Measurements from ENCODE around the gene OSMR.

Gene OSMR

GRCh38 chr5:38845526-38846378 is at the start of gene OSMR:
OSMR (plus strand) TSS chr5:38846012; CDS start chr5:38869045, 23,033 bp downstream.
- DNase-seq: no peak

- DNase-seq: no peak
Measured at GRCh38 chr5:38796742-38797108, 49.1 kb upstream of the OSMR start.

GRCh38 chr5:38797838-38798237 is 48.0 kb upstream of the OSMR start:
- no peak for DNase-seq

GRCh38 chr5:38799556-38800377 is 46.0 kb upstream of the OSMR start:
- DNase-seq: no peak

GRCh38 chr5:38800515-38800914 is 45.3 kb upstream of the OSMR start:
- DNase-seq: no peak

GRCh38 chr5:38802125-38802524 is 43.7 kb upstream of the OSMR start:
- DNase-seq: no peak

- DNase-seq: no peak
Measured at GRCh38 chr5:38803246-38803645, 42.6 kb upstream of the OSMR start.

GRCh38 chr5:38806775-38807258 is 39.0 kb upstream of the OSMR start:
- no peak for DNase-seq

- no peak for DNase-seq
Measured at GRCh38 chr5:38807570-38808483, 38.0 kb upstream of the OSMR start.

- no peak for DNase-seq
Measured at GRCh38 chr5:38808666-38809343, 37.0 kb upstream of the OSMR start.

GRCh38 chr5:38809388-38810359 is 36.1 kb upstream of the OSMR start:
- DNase-seq: peak; percentile 7 to 23

GRCh38 chr5:38814879-38815278 is 30.9 kb upstream of the OSMR start:
- DNase-seq: no peak

- no peak for DNase-seq
Measured at GRCh38 chr5:38816083-38817030, 29.5 kb upstream of the OSMR start.

- DNase-seq: no peak
Measured at GRCh38 chr5:38821679-38822078, 24.1 kb upstream of the OSMR start.

GRCh38 chr5:38823503-38823902 is 22.3 kb upstream of the OSMR start:
- DNase-seq: no peak

GRCh38 chr5:38824821-38825220 is 21.0 kb upstream of the OSMR start:
- no peak for DNase-seq

GRCh38 chr5:38825494-38825893 is 20.3 kb upstream of the OSMR start:
- DNase-seq: no peak

- no peak for DNase-seq
Measured at GRCh38 chr5:38827525-38827924, 18.3 kb upstream of the OSMR start.

GRCh38 chr5:38830521-38831051 is 15.2 kb upstream of the OSMR start:
- DNase-seq: no peak

Measured in activated CD4-positive, alpha-beta T cell treated with anti-CD3 and anti-CD28 coated beads for 4 hours (primary cell).